H9 (cell line): ENCODE measurements around the gene CD81. TPM values are rescaled to one million over a fixed set of nuclear protein-coding genes. Genes with fewer than 3 reads are reported as not detected.

Experiments used
- DNase-seq: peaks from one replicate; pipeline ENCODE4 v3.0.0-alpha.2; 2017
- H2AFZ ChIP-seq: one replicate; pipeline ENCODE4 v1.6.1; 2013; ENCODE audit warnings: mild to moderate bottlenecking, low read length, control low read depth, moderate library complexity
- H2AK5ac ChIP-seq: 2 replicates; pipeline ENCODE4 v1.6.1; 2013; ENCODE audit warnings: low read length, control low read depth, mixed read lengths; ENCODE audit not compliant: insufficient read length
- H2BK120ac ChIP-seq: one replicate; pipeline ENCODE4 v1.6.1; 2013; ENCODE audit warnings: low read depth, mild to moderate bottlenecking, low read length, control low read depth, inconsistent platforms; ENCODE audit not compliant: poor library complexity, severe bottlenecking
- H2BK12ac ChIP-seq: 2 replicates; pipeline ENCODE4 v1.6.1; 2013; ENCODE audit warnings: low read length, control low read depth, mixed read lengths, low read depth; ENCODE audit not compliant: insufficient read length
- H2BK15ac ChIP-seq: 2 replicates; pipeline ENCODE4 v1.6.1; 2013; ENCODE audit warnings: low read depth, low read length, control low read depth
- H2BK20ac ChIP-seq: one replicate; pipeline ENCODE4 v1.6.1; 2013; ENCODE audit warnings: low read depth, mild to moderate bottlenecking, low read length, control low read depth, inconsistent platforms; ENCODE audit not compliant: poor library complexity, severe bottlenecking
- H2BK5ac ChIP-seq: 2 replicates; pipeline ENCODE4 v1.6.1; 2013; ENCODE audit warnings: low read length, control low read depth, mixed read lengths; ENCODE audit not compliant: insufficient read length
- H3K14ac ChIP-seq: 2 replicates; pipeline ENCODE4 v1.6.1; 2013; ENCODE audit warnings: low read length, control low read depth; ENCODE audit not compliant: insufficient read depth
- H3K18ac ChIP-seq: 2 replicates; pipeline ENCODE4 v1.6.1; 2013; ENCODE audit warnings: low read depth, mild to moderate bottlenecking, mixed read lengths, low read length, control low read depth; ENCODE audit not compliant: insufficient read length
- H3K23ac ChIP-seq: 2 replicates; pipeline ENCODE4 v1.6.1; 2013; ENCODE audit warnings: low read length, control low read depth, mixed read lengths, low read depth; ENCODE audit not compliant: insufficient read length
- H3K23me2 ChIP-seq: 2 replicates; pipeline ENCODE4 v1.6.1; 2013; ENCODE audit warnings: low read depth, mild to moderate bottlenecking, mixed read lengths, low read length, control low read depth; ENCODE audit not compliant: insufficient read length, poor library complexity, severe bottlenecking
- H3K27ac ChIP-seq: 2 replicates; pipeline ENCODE4 v1.5.1; 2013; ENCODE audit warnings: low read length, control low read depth, mixed read lengths, low read depth; ENCODE audit not compliant: insufficient read length
- H3K27me3 ChIP-seq: 2 replicates; pipeline ENCODE4 v1.6.1; 2013; ENCODE audit warnings: low read length, control low read depth, inconsistent platforms; ENCODE audit not compliant: insufficient read depth
- H3K4ac ChIP-seq: 2 replicates; pipeline ENCODE4 v1.6.1; 2013; ENCODE audit warnings: low read depth, mild to moderate bottlenecking, control low read depth, inconsistent platforms, low read length, moderate library complexity
- H3K4me1 ChIP-seq: 2 replicates; pipeline ENCODE4 v1.6.1; 2013; ENCODE audit warnings: low read length, control low read depth, inconsistent platforms; ENCODE audit not compliant: insufficient read depth
- H3K4me2 ChIP-seq: 2 replicates; pipeline ENCODE4 v1.6.1; 2013; ENCODE audit warnings: low read length, control low read depth, mixed read lengths; ENCODE audit not compliant: insufficient read length, insufficient read depth
- H3K56ac ChIP-seq: 2 replicates; pipeline ENCODE4 v1.6.1; 2013; ENCODE audit warnings: low read depth, mild to moderate bottlenecking, mixed read lengths, low read length, control low read depth; ENCODE audit not compliant: insufficient read length
- H3K79me1 ChIP-seq: 2 replicates; pipeline ENCODE4 v1.6.1; 2013; ENCODE audit warnings: low read depth, mild to moderate bottlenecking, moderate library complexity, low read length, control low read depth, inconsistent platforms; ENCODE audit not compliant: insufficient read depth, poor library complexity, severe bottlenecking
- H3K79me2 ChIP-seq: 2 replicates; pipeline ENCODE4 v1.6.1; 2013; ENCODE audit warnings: low read length, control low read depth, inconsistent platforms; ENCODE audit not compliant: insufficient read depth
- H3K9ac ChIP-seq: 2 replicates; pipeline ENCODE4 v1.6.1; 2013; ENCODE audit warnings: low read length, control low read depth, mixed read lengths; ENCODE audit not compliant: insufficient read length; ENCODE audit errors: extremely low read depth
- H3K9me3 ChIP-seq: one replicate; pipeline ENCODE4 v1.6.1; 2013; ENCODE audit warnings: low read depth, low read length, inconsistent platforms; ENCODE audit not compliant: control insufficient read depth
- H3T11ph ChIP-seq: one replicate; pipeline ENCODE4 v1.6.1; 2013; ENCODE audit warnings: mild to moderate bottlenecking, low read length, control low read depth, inconsistent platforms
- H4K20me1 ChIP-seq: one replicate; pipeline ENCODE4 v1.6.1; 2013; ENCODE audit not compliant: control insufficient read depth, insufficient read length, insufficient read depth
- H4K5ac ChIP-seq: 2 replicates; pipeline ENCODE4 v1.6.1; 2013; ENCODE audit warnings: low read depth, mild to moderate bottlenecking, mixed read lengths, low read length, control low read depth; ENCODE audit not compliant: insufficient read length
- H4K8ac ChIP-seq: replicated peaks from 2 replicates; pipeline ENCODE4 v1.6.1; 2013; ENCODE audit warnings: low read length, control low read depth, mixed read lengths, low read depth; ENCODE audit not compliant: insufficient read length
- H4K91ac ChIP-seq: 2 replicates; pipeline ENCODE4 v1.6.1; 2013; ENCODE audit warnings: low read depth, mild to moderate bottlenecking, moderate library complexity, mixed read lengths, low read length, control low read depth; ENCODE audit not compliant: insufficient read length
- H3K27ac Mint-ChIP-seq, 3 experiments: 2 replicates in 2 of 3; 3 replicates in 1 of 3; pipeline ENCODE4 v1.8.0; 2020 to 2021; ENCODE audit warnings: mixed read lengths in 3 of 3, mild to moderate bottlenecking in 1 of 3, moderate library complexity in 1 of 3
- H3K27me3 Mint-ChIP-seq: 2 replicates; pipeline ENCODE4 v1.8.0; 2021; ENCODE audit warnings: low read depth, mild to moderate bottlenecking, moderate library complexity, mixed read lengths
- H3K36me3 Mint-ChIP-seq, 3 experiments: 2 replicates in 2 of 3; 3 replicates in 1 of 3; pipeline ENCODE4 v1.8.0; 2020 to 2021; ENCODE audit warnings: low read depth in 3 of 3, mixed read lengths in 3 of 3; ENCODE audit not compliant: insufficient read depth in 1 of 3
- H3K4me1 Mint-ChIP-seq, 2 experiments: 2 replicates each; pipeline ENCODE4 v1.8.0; 2020; ENCODE audit warnings: mixed read lengths in 2 of 2
- H3K4me3 Mint-ChIP-seq, 2 experiments: 2 replicates in 1 of 2; 3 replicates in 1 of 2; pipeline ENCODE4 v1.8.0; 2020 to 2021; ENCODE audit warnings: mild to moderate bottlenecking in 2 of 2, mixed read lengths in 2 of 2, moderate library complexity in 1 of 2
- H3K9me3 Mint-ChIP-seq, 2 experiments: 2 replicates in 1 of 2; 3 replicates in 1 of 2; pipeline ENCODE4 v1.8.0; 2020; ENCODE audit warnings: mild to moderate bottlenecking in 2 of 2, mixed read lengths in 2 of 2, moderate library complexity in 1 of 2
- CTCF ChIP-seq: fragments of 200-600 bp; sonication (generic); conservative IDR thresholded peaks from 3 replicates; pipeline ENCODE4 v1.8.0; 2021; ENCODE audit warnings: antibody characterized with exemption, mild to moderate bottlenecking
- WGBS: extraction: QIAGEN DNeasy Blood & Tissue Kit; methylation state at CpG from one replicate; pipeline ENCODE4 v1.1.7; 2013; ENCODE audit warnings: missing lambda C conversion rate, low lambda C conversion rate, mixed read lengths; ENCODE audit not compliant: insufficient read length; ENCODE audit errors: extremely low coverage; 5-methylcytosine and 5-hydroxymethylcytosine counted together
- total RNA-seq: library from RNA; stranded (reverse); gene quantifications from 2 replicates; pipeline ENCODE4 v1.2.1, GENCODE V29; 2021

The CD81 gene
- total RNA-seq, 1 experiment from 2014 or later = 246 TPM

DNA sequence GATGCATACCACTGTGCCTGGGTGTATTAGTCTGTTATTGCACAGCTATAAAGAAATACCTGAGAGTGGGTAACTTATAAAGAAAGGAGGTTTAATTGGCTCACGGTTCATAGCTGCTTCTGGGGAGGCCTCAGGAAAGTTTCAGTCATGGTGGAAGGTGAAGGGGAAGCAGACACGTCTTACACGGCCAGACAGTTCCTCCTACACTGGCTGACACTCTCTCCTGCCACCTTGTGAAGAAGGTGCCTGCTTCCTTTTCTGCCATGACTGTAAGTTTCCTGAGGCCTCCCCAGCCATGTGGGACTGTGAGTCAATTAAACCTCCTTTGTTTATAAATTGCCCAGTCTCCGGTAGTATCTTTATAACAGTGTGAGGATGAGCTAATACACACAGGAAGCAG is 33.6 kb upstream of the CD81 start:
- Mint-ChIP-seq H3K4me1 (peaks cover 12 to 17% of the 10 kb centered on the region in 2 experiments), H3K4me3 (no peak overlapping the region), H3K36me3 (peaks cover 0 to 2% (median 2%) of the 10 kb centered on the region in 3 experiments; a peak in 3 of 7 replicates), H3K9me3 (peaks cover 23 to 30% of the 10 kb centered on the region in 2 experiments), H3K27ac (no peak overlapping the region; a peak in 1 of 7 replicates), H3K27me3 (peaks cover 49% of the 10 kb centered on the region)
- no CpG with 5 or more reads among the region's 4 CpGs for WGBS
- Histone ChIP-seq H3K4me2 (no peak overlapping the region), H3K9ac (no peak overlapping the region), H4K5ac (no peak overlapping the region), H3T11ph (no peak overlapping the region), H3K18ac (no peak overlapping the region), H3K4ac (no peak overlapping the region), H2BK20ac (no peak overlapping the region), H4K20me1 (no peaks in the 10 kb centered on the region), H4K91ac (no peak overlapping the region), H4K8ac (no peak overlapping the region), H3K79me2 (no peaks in the 10 kb centered on the region), H3K4me1 (no peaks in the 10 kb centered on the region; the same call in 1 of the 2 replicates), H3K27ac (no peak overlapping the region), H3K56ac (no peak overlapping the region), H2BK15ac (no peak overlapping the region), H3K14ac (no peak overlapping the region), H2AK5ac (no peak overlapping the region), H3K23me2 (no peaks in the 10 kb centered on the region), H3K23ac (no peak overlapping the region), H3K79me1 (no peaks in the 10 kb centered on the region), H3K9me3 (no peaks in the 10 kb centered on the region), H2AFZ (no peak overlapping the region), H3K27me3 (no peaks in the 10 kb centered on the region), H2BK12ac (no peak overlapping the region), H2BK5ac (no peak overlapping the region), H2BK120ac (no peak overlapping the region)
- no peak for TF ChIP-seq CTCF
- no peak for DNase-seq
